Measurements from ENCODE around the gene ERICH4.
"Not testable (repeated sequence)": the region's sequence is repeated elsewhere in the genome, so short reads cannot be mapped to it uniquely, and the experiment has no call there.

The ERICH4 gene

DNA sequence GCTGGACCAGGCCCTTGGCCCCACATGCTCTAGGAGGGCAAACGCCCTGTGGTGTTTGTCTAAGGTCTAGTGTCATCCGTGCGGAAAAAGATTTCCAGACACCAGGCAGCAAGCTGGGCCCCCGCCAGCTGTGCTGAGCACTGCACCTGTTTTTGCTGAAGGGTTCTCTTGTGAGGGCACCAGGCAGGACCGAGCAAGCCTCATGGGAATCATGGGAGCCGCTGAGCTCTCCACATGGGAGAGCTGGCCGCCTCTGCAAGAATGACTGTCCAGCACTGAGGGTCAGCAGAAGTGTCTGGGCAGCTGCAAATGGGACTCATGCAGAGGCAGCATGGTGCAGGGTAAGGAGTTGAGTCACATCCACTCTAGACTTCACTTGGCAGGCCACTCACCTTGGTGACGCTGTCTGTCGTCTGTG lies 27.8 kb upstream of the ERICH4 start:
- DNase-seq: no peak

DNA sequence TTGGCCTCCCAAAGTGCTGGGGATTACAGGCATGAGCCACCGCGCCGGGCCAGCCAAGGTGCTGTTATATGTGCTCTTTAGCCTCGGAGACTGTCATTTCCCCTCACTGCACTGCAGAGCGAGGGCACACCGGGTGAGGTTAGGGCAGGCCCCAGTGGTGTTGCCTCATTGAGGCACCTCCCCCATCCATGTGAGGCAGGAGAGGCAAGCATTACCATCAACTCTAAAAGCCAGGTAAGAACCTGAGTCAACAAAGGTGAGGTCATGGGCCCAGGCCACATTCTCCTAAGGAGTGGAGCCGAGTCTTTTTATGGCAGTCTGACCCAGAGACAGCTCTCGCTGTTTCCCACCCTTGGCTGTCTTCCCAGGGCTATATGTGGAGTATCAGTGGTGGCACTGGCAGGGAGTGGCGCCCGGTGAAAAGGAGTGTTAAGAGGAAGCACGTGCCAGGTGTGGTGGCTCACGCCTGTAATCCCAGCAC lies 26.7 kb upstream of the ERICH4 start:
- no peak for DNase-seq

DNA sequence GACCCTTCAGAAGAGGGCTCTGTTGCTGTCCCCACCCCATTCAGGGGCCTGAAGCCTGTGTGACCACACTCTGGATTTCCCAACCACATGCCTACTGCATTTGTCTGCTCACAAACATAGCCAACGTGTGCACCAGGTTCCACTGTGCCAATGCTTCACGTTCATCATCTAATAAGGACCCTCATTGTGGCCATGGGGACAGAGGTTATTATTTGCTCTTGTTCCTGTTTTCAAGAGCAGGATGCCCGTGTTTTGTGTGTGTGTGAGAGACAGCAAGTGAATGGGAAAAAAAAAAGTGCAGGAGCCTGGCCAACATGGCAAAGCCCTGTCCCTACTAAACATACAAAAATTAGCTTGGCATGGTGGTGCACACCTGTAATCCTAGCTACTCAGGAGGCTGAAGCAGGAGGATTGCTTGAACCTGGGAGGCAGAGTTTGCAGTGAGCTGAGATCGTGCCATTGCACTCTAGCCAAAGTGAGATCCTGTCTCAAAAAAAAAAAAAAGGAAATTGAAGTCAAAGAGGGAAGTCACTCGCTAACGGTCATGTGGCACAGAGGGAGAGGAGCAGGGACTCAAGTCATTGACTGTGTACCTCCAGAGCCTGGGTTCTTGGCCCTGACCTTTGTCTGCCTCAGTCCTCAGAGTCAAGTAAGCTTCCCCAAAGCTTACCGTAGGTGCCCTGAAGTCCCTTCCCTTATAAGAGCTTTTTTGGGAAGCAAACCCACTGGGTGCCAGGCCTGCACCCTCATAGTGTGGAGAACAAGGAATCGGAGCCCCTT lies 22.7 kb upstream of the ERICH4 start:
- no peak for DNase-seq

DNA sequence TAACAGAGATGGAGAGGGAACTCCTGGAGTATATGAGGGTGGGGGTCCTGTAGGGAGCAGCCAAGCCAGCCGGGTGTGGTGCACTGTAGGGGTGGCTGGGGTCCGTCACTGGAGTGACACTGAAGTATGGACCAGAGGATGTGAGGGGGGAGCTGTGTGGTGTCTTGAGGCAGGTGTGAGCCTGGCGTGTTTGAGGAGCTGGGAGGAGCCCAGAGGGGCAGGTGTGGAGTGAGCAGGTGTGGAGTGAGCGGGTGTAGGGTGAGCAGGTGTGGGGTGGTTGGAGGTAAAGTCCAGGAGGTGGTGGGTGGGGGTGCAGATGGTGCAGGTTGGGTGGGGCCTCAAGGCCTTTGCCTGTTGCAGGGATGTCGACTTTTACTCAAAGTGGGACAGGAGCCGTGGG lies 21.6 kb upstream of the ERICH4 start:
- DNase-seq: no peak

DNA sequence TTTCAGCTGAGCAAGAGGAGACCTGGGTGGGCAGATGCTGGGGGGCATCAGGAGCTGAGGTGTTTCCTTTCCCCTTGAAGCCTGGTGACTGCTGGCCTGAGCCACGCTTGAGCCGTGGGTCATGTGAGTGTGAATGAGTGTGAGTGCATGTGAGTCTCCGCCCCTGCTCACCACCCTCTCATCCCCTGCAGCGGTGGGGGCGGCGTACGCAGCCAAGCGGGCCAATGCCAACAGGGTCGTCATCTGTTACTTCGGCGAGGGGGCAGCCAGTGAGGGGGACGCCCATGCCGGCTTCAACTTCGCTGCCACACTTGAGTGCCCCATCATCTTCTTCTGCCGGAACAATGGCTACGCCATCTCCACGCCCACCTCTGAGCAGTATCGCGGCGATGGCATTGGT lies 21.0 kb upstream of the ERICH4 start:
- no peak for DNase-seq

DNA sequence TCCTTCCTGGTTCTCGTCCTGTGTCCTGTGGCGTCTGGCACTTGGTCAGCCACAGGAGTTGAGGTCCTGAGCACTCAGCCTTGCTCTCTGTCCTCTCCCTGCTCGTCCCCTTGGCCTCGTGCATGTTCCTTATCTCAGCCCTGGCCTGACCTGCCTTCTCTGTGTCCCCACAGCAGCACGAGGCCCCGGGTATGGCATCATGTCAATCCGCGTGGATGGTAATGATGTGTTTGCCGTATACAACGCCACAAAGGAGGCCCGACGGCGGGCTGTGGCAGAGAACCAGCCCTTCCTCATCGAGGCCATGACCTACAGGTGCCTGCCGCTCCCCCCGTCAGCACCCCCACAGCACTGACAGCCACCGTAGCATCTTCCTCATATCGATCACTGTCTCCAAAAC lies 20.5 kb upstream of the ERICH4 start:
- no peak for DNase-seq

DNA sequence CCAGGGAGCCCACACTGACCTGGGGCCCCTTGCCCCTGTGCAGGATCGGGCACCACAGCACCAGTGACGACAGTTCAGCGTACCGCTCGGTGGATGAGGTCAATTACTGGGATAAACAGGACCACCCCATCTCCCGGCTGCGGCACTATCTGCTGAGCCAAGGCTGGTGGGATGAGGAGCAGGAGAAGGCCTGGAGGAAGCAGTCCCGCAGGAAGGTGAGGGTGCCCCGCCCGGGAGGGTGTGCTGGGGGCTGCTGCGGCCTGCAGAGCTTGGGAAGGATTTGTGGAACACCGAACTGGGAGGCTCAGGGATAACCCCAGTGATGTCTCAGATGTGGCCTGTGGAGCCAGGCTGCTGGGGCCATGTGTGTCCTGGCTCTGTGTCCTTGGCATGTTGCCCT lies 20.0 kb upstream of the ERICH4 start:
- no peak for DNase-seq

DNA sequence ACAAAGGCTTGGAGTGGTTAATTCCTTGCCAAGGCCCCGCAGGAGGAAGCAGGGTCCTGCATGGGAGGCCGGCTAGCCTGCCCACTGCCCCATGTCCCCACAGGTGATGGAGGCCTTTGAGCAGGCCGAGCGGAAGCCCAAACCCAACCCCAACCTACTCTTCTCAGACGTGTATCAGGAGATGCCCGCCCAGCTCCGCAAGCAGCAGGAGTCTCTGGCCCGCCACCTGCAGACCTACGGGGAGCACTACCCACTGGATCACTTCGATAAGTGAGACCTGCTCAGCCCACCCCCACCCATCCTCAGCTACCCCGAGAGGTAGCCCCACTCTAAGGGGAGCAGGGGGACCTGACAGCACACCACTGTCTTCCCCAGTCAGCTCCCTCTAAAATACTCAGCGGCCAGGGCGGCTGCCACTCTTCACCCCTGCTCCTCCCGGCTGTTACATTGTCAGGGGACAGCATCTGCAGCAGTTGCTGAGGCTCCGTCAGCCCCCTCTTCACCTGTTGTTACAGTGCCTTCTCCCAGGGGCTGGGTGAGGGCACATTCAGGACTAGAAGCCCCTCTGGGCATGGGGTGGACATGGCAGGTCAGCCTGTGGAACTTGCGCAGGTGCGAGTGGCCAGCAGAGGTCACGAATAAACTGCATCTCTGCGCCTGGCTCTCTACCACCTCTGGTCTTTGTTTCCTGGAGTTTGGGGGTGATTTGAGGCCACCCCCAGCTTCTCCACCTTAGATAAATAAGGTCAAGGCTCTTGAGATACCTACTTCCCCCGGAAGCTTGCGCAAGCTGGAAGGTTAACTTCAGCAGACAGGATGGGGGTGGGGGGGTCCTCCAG lies 18.4 kb upstream of the ERICH4 start:
- no peak for DNase-seq

DNA sequence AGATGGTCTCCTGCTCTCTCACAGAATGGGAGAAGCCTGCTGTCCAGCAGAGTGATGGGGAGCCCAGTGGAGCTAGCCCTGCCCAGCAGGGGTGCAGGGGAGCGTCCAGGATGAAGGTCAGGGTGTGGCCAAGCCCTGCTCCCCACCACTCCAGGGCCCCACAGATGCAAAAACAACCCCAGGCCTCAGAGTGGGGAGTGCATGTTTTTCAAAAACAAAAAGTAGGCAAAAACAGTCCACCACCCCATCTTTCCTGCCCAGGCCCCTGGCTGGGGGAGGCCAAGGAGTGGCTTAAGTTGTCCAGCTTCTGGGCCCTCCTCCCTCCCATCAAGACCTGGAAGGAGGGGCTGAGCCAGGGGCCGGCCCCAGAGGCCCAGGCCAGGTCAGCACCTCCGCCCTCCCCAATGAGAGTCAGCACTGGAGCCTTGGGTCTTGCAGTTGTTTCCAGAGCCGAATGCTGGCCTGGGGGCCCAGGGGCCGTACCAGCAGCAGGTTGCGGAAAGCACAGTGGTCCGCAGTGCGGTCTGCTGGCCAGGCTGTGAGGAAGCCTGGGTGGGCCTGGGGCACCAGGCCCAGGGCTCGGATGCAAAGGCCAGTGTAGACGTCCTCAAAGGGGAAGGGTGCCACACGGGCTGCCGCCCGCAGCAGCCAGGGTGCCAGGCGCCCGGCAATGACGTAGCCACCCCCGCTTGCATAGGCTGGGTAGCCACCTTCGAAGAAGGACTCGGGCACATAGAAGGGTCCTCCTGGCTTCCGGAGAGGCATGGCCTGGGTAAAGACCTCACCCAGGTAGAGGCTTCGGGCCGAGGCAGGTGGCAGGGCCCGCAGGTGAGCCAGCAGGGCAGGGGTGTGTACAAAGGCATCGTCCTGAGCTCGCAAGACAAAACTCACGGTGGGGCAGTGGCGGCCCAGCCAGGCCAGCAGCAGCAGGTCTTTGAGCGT lies 17.5 kb upstream of the ERICH4 start:
- DNase-seq: no peak

DNA sequence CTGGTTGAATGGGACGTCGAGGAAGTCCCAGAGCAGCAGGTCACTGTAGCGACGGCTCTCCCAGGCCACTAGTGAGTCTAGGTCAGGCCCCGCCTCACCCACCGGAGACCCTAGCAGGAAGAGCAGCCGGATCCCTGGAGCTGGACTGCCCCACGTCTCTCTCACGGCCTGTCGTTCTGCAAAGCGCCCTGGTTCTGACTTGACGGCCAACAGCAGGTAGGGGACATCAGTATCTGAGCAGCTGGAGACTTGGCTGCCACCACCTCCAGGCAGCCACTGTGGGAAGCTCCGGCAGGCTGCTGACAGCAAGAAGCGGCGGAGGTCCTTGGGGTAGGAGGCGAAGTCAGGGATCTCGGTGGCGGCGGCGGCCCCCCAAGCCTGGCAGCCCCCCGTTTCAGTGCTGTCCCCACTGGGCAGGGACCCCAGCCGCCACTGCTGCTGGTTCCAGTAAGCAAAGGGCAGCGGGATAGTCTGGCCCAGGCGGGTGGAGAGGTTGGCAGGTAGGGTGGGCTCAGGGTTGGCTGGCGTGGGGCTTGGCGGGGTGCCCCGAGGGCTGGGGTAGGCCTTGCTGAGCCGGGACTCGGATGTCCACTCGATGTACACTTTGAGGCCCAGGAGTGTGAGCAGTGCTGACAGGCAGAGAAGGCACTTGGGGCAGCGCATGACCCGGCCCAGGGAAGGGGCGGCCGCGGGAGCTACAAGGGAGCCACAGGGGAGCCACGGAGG lies 16.7 kb upstream of the ERICH4 start:
- peak; percentile 9 for DNase-seq

DNA sequence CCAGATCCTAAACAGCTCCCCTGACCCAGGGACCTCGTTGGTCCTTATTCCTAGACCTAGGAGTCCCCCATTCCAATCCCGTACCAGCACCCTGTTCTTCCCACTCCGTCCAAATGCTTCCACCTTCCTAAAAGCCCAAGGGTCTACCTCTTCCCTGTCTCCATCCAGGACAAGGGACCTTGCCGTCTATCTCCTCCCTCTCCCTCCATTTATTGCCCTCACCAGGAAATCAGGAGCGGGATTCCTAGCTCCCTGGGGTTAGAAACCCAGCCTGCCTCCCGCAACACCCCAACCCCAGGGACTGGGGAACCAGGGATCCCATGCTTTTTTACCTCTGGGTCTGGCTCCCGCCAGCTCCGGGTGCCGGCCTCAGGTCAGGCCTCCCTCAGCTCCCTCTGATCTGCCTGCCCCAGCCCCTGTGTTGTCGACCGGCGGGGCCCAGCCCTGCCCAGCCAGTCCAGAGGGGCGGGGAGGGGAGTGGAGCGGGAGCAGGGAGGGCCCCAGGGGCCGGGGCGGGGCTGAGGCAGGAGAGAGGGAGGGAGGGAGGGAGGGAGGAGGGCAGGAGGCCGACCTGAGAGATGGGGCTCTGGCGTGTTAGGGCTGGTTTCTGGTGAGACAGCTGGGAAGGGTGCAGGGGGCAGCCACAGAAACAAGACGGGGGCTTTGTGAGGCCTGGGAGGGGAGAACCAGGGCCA lies 15.9 kb upstream of the ERICH4 start, which contains the start of gene B3GNT8:
Gene B3GNT8 (minus strand): TSS at position 423 of the 695 bp plus-strand sequence. CDS start 596 bp downstream, outside the sequence.
- peak; percentile 63 for DNase-seq

DNA sequence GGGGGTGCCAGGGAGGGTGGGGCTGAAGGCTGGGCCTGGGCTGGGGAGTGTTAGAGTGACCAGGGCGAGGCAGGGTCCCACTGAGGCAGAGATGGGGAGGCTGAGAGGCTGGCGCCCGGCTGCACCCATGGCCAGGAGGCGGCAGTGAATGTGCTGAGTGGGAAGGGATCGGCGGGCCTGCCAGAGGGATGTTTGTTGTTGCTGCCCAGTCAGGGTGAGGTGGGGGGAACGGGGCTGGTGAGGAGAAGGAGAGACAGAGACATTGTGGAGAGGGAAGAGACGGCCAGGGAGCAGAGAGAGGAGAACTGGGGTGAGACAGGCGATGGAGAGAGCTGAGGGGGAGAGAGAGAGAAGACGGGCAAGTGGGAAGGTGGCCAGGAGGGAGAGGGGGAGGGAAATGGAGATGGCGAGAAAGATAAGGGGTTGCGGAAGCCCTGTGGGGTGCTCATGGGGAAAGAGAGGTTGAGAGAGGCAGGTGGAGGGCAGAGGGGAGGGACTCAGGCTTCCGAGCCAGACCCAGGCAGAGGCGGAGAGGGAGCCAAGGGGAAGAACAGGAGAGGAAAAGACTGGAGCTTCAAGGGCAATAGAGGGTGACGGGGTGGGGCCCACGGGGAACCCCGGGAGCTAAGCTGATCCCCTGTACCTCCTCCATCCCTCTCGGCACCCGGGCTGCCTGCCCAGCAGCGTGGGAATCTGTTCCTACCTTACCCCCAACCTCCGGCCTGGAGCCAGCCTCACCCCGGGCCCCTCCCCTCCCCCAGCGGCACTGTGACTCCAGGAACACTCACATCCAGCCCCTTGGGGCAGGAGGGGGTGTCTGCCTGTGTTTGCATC lies 15.1 kb upstream of the ERICH4 start:
- DNase-seq: peak; percentile 39

DNA sequence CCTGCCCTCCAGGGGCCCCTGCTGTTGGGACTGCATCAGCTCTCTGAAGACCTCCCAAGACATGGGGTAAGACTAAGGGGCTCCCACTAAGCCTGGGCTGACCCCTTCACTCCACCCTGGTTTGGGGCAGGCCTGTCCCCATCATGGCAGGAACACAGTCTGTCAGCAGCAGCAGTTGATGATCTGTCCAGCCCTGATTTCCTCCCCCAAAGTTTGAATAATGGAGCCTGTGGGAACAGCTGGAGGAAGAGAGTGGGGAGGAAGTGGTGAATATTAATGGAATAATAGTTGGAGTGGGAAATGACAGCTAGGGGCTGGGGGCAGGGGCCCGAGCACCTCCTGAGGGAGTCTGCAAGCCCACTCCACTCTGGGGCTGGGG lies 14.5 kb upstream of the ERICH4 start:
- DNase-seq: no peak

DNA sequence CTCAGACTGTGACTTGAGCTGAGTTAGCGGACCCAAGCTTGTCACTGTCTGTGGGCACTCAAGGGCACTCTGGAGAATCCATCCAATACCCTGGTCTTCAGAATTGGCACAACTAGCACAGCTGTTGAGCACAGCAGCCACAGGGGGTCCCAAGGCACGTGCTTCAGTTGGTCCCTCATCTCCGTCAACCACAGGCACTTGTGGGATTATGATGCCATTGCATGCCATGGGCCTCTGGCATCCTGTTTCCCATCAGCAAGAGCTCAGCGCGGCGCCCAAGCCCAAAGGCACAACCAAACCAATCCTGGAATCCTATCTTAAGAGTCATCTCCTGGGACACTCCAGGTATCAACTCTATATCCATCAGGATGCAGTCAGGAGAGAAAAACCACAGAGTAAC lies 12.0 kb upstream of the ERICH4 start:
- DNase-seq: no peak

DNA sequence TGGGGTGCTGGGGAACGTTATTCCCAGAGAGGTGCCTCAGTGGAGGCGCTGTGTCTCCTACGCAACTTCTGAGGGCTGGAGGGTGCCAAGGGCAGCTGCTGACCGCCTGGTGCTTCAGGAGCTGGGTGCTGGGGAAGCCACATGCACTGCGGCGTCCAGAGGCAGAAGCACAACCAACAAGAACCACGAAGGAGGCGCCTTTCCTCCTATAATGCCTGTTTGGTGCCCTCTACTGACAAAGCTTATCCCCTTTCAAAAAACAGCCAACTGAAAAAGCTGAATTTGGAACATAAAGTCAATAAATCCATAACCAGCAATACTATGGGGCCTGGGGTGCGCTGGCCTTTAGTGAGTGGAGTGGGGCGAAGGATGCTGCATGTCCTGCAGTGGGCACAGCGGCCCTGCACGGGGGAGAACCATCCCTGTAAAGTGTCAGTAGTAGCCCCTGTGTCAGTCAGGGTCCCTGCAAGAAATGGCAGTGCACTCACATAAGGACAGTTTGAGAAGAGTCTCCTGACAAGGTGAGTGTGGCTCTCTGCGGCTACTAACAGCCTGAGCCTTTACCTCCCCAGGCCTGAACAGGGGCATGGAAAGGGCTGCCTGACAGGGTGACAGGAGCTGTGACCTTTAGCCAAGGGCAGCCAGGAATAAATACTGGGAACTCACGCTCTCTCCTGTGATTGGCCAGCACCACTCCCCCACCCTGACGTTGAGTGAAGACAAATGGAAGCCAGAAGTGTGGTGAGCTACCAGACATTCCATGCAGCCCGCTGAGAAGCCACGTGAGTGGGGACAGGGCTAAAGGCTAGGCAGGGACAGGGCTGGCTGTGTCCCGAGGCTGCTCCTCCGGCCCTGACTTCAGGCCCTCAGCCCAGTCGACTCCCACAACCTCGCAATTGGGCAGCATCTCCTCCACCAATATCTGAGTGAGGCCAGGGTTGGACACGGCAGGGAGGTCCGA lies 11.2 kb upstream of the ERICH4 start:
- no peak for DNase-seq

DNA sequence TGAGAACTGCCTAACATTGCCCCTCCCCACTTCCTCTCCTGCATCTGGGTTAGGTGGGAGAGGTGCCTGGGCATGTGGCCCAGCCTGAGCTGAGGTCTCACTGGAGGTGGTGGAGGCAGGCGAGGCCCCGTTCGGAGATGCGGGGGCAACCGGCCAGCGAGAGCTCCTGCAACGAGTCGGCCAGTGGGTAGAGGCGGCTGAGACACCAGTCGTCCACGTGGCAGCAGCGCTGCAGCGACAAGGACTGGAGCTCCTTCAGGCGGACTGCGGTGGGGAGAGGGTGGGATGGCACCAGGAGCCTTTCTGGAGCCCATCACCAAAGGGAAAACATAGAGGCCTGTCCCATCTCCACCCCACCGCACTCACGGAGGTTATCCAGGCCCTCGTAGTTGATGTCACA lies 9.8 kb upstream of the ERICH4 start:
- DNase-seq: no peak

DNA sequence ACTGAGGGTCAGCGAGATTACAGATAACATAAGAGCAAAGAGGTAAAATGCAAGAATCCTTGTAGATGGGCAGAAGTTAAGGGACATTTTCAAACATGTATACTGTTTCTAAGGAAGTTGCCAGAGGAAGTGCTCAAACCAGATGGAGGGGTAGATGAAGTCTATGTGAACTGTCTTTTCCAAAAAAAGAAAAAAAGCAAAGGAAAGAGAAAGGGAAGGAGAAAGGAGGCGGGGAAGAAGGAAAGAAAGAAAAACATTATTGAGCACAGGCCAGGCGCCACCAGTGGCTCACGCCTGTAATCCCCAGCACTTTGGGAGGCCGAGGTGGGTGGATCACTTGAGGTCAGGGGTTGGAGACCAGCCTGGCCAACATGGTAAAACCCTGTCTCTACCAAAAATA lies 8.5 kb upstream of the ERICH4 start:
- DNase-seq: no peak

DNA sequence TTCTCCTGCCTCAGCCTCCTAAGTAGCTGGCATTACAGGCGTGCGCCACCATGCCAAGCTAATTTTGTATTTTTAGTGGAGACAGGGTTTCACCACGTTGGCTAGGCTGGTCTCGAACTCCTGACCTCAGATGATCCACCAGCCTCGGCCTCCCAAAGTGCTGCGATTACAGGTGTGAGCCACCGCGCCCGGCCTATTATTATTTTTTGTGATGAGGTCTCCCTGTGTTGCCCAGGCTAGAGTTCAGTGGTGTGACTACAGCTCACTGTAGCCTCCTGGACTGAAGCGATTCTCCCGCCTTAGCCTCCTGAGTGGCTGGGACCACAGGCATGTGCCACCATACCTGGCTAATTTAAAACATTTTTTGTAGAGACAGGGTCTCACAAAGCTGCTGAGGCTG lies 7.6 kb upstream of the ERICH4 start:
- DNase-seq: not testable (repeated sequence)

DNA sequence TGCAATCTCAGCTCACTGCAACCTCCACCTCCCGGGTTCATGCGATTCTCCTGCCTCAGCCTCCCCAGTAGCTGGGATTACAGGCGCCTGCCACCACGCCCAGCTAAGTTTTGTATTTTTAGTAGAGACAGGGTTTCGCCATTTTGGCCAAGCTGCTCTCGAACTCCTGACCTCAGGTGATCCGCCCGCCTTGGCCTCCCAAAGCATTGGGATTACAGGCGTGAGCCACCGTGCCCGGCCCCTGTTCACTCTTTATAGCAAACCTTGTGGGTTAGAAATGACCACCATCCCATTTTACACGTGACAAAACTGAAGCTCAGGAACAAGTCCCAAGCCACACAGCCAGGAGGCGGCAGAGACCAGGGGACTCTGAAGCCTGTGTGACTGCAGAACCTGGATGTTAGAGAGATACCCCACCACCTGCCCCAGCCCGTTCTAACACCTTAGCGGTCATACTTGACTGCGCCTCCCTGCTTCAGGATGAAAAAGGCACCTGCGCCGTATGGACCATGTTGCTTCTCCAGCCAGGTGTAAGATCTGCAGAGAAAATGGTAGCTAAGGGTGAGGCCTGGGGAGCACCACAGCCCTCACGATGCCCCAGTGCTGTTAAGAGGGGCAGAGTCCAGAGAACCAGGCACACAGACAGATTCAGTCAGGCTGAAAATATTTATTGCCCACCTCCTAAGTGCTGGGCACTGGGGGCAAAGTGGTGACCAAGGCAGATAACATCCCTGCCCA lies 6.9 kb upstream of the ERICH4 start:
- no peak for DNase-seq
